ENCODE results near the gene EPHB6.

The EPHB6 gene

DNA sequence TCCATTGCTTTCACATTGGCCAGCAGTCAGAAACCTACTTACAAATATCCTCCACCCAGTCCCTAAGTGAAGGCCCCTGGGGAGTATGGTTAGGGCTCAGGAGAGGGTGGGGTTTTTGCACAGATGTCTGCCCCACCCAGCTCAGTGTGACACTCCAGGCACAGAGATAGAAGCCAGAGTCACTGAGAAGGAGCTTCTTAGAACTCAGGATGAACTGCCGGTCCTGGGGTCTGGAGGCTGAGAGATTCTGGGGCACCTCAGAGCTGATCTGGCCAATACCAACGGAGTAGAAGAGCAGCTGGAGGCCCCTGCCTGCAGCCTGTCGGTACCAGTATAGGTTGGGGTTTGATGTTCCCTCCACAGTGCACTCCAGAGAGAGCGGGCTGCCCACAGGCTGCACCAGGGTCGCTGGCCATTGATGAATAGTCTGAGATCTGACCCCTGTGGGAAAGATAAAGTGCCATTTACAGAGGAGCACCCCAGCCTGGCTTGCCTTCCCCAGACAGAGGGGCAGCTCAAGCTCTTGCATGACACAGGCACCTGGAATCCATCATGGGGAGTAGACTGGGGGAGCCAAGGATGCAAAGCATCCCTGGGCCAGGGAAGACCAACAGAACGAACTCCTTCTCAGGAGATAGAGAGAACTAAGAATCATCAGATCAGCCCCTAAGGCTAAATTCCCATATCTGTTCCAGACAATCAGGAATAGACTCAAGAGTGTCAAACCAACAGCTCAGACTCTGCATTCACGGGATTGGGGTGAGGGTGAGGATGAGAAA lies 42.2 kb upstream of the EPHB6 start:
- Histone ChIP-seq H3K27ac (ENCODE audit: low read depth, low read length) (no peak overlapping the region), H3K4me1 (ENCODE audit: control insufficient read depth, insufficient read depth, low read length, unreplicated experiment) (peaks cover 18% of the 10 kb centered on the region)

DNA sequence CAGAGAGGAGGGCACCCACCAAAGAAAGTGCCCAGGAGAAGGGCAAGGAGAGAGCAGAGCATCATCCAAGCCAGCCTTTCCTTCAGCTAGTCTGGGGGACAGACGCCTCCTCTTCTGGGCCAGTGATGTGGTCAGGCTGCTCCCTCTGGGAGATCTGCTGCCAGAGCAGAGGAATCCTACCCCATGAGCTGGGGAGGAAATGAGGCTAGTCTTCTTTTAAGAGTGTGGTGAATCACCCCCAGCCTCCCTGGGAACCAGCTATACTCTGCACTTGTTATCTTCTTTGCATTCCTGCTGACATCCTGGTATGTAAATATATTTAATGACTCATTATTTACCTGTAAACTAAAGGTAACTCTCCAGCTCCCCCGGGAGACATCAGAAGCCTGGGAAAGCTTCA lies 41.6 kb upstream of the EPHB6 start:
- Histone ChIP-seq H3K4me1 (ENCODE audit: control insufficient read depth, insufficient read depth, low read length, unreplicated experiment) (peaks cover 17% of the 10 kb centered on the region), H3K27ac (ENCODE audit: low read depth, low read length) (no peak overlapping the region), H2AFZ (ENCODE audit: low read length, unreplicated experiment) (no peak overlapping the region), H3K4me3 (ENCODE audit: low read depth, low read length) (no peak overlapping the region), H3K36me3 (ENCODE audit: insufficient read depth, low read length) (no peaks in the 10 kb centered on the region), H3K27me3 (ENCODE audit: insufficient read depth, low read length) (peaks cover 42% of the 10 kb centered on the region), H3K79me2 (ENCODE audit: control insufficient read depth, insufficient read depth, low read length, unreplicated experiment) (no peaks in the 10 kb centered on the region)

More for the DNA sequence above, 42.2 kb upstream of the EPHB6 start:
- H3K36me3 ChIP-seq (ENCODE audit: insufficient read depth, low read length): no peaks in the 10 kb centered on the region
- H3K79me2 ChIP-seq (ENCODE audit: control insufficient read depth, insufficient read depth, low read length, unreplicated experiment): no peaks in the 10 kb centered on the region
- no peak overlapping the region for H2AFZ ChIP-seq (ENCODE audit: low read length, unreplicated experiment)
- no peak overlapping the region for H3K4me3 ChIP-seq (ENCODE audit: low read depth, low read length)
- H3K27me3 ChIP-seq (ENCODE audit: insufficient read depth, low read length): peaks cover 36% of the 10 kb centered on the region

DNA sequence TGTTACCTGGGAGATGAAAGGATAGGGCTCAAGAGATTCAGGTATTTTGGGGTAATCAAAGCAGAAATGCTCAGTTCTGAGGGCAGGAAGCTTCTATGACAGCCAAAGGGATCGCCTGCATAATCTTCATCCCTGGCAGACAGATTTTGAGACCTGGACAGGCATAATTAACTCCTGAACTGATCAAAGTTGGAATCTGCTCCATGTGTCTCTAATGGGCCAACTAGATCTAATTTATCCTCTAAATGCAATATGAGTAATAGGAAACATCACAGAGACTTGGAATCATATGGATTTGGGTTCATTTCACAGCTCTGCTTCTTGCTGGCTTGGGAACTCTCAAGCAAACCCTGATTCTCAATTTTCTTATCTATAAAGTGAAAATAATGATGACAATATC lies 41.2 kb upstream of the EPHB6 start:
- peaks cover 12% of the 10 kb centered on the region for H3K4me1 ChIP-seq (ENCODE audit: control insufficient read depth, insufficient read depth, low read length, unreplicated experiment)
- no peaks in the 10 kb centered on the region for H3K36me3 ChIP-seq (ENCODE audit: insufficient read depth, low read length)
- H3K4me3 ChIP-seq (ENCODE audit: low read depth, low read length): no peak overlapping the region
- H3K27me3 ChIP-seq (ENCODE audit: insufficient read depth, low read length): peaks cover 47% of the 10 kb centered on the region
- no peak overlapping the region for H3K27ac ChIP-seq (ENCODE audit: low read depth, low read length)
- H3K79me2 ChIP-seq (ENCODE audit: control insufficient read depth, insufficient read depth, low read length, unreplicated experiment): no peaks in the 10 kb centered on the region
- H2AFZ ChIP-seq (ENCODE audit: low read length, unreplicated experiment): no peak overlapping the region

DNA sequence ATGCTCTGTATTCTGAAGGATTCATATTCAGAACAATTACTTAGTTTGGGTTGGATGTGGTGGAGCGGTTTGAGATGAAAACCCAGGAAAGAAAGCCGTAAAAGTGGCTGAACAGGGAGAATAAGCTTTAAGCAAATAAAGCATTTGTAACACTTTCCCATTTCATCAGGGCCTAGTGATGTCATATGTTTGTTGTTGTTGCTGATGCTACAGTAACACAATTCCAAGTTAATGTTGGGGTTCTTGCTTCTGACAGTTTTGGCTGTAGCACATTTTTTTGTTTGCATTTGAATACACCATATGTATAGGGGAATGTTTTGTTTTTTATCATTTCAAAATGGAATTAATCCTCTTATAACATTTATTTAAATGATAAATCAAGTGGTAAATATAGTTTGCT lies 40.4 kb upstream of the EPHB6 start:
- Histone ChIP-seq H3K4me3 (ENCODE audit: low read depth, low read length) (no peak overlapping the region), H3K4me1 (ENCODE audit: control insufficient read depth, insufficient read depth, low read length, unreplicated experiment) (peaks cover 9% of the 10 kb centered on the region), H3K27me3 (ENCODE audit: insufficient read depth, low read length) (peaks cover 54% of the 10 kb centered on the region), H3K27ac (ENCODE audit: low read depth, low read length) (no peak overlapping the region), H3K36me3 (ENCODE audit: insufficient read depth, low read length) (no peaks in the 10 kb centered on the region), H3K79me2 (ENCODE audit: control insufficient read depth, insufficient read depth, low read length, unreplicated experiment) (no peaks in the 10 kb centered on the region), H2AFZ (ENCODE audit: low read length, unreplicated experiment) (no peak overlapping the region)

DNA sequence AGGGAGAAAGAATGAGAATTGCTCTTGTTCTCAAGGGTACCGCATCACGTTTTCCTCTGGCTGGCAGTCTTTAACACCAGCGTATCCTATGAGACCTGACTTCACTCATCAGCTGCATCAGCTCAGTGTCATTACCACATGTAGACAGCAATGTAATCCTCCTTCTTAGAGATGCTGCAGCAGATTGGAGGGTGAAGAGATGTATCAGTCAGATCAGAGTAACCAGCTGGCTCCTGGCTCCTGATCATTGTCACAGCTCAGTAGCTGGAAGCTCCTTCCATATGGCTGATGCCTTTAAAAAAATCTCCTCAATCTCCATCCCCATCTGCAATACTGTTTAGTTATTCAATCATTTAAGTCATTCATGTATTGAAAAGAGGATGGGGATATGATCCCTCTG lies 39.7 kb upstream of the EPHB6 start:
- Histone ChIP-seq H3K4me1 (ENCODE audit: control insufficient read depth, insufficient read depth, low read length, unreplicated experiment) (peaks cover 9% of the 10 kb centered on the region), H3K4me3 (ENCODE audit: low read depth, low read length) (no peak overlapping the region), H3K79me2 (ENCODE audit: control insufficient read depth, insufficient read depth, low read length, unreplicated experiment) (no peaks in the 10 kb centered on the region), H2AFZ (ENCODE audit: low read length, unreplicated experiment) (no peak overlapping the region), H3K36me3 (ENCODE audit: insufficient read depth, low read length) (no peaks in the 10 kb centered on the region), H3K27me3 (ENCODE audit: insufficient read depth, low read length) (peaks cover 61% of the 10 kb centered on the region), H3K27ac (ENCODE audit: low read depth, low read length) (no peak overlapping the region)

DNA sequence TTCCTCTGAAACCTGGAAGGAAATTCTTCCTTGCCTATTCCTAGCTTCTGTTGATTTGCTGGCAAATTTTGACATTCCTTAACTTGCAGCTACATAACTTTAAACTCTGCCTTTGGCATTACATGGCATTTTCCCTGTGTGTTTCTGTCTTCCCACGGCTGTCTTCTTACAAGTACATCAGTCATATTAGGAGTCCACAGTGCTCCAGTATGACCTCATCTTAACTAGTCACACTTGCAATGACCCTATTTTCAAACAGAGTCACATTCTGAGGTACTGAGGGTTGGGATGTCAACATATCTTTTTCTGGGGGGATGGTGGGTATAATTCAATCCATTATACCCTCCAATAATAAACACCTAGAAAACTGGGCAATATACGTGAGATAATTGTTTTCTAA lies 37.4 kb upstream of the EPHB6 start:
- Histone ChIP-seq H3K27ac (ENCODE audit: low read depth, low read length) (no peak overlapping the region), H3K4me1 (ENCODE audit: control insufficient read depth, insufficient read depth, low read length, unreplicated experiment) (peaks cover 7% of the 10 kb centered on the region), H3K4me3 (ENCODE audit: low read depth, low read length) (no peak overlapping the region), H3K36me3 (ENCODE audit: insufficient read depth, low read length) (no peaks in the 10 kb centered on the region), H3K27me3 (ENCODE audit: insufficient read depth, low read length) (peaks cover 70% of the 10 kb centered on the region), H2AFZ (ENCODE audit: low read length, unreplicated experiment) (no peak overlapping the region), H3K79me2 (ENCODE audit: control insufficient read depth, insufficient read depth, low read length, unreplicated experiment) (no peaks in the 10 kb centered on the region)

DNA sequence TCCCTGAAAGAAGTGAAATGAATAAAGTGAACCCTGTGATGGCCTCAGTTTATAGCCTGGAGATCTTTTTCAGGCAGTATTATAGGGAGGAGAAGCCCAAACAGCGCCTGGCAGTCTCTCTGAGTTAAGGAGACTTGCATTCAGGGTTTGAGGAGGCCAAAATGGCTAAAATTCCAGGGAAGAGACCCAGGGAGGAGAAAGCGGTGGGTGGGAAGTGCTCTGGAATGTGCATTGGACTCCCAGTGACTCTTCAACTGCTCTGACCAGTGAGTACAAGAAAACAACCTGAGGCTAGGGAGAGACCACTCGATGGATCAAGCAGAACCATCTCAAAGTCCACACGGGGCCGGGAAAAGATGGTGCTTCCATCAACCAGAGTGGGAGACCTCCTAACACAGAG lies 35.3 kb upstream of the EPHB6 start:
- Histone ChIP-seq H3K4me3 (ENCODE audit: low read depth, low read length) (no peak overlapping the region), H3K27ac (ENCODE audit: low read depth, low read length) (no peak overlapping the region), H3K4me1 (ENCODE audit: control insufficient read depth, insufficient read depth, low read length, unreplicated experiment) (no peaks in the 10 kb centered on the region), H3K79me2 (ENCODE audit: control insufficient read depth, insufficient read depth, low read length, unreplicated experiment) (no peaks in the 10 kb centered on the region), H2AFZ (ENCODE audit: low read length, unreplicated experiment) (no peak overlapping the region), H3K36me3 (ENCODE audit: insufficient read depth, low read length) (no peaks in the 10 kb centered on the region), H3K27me3 (ENCODE audit: insufficient read depth, low read length) (peaks cover 83% of the 10 kb centered on the region)

DNA sequence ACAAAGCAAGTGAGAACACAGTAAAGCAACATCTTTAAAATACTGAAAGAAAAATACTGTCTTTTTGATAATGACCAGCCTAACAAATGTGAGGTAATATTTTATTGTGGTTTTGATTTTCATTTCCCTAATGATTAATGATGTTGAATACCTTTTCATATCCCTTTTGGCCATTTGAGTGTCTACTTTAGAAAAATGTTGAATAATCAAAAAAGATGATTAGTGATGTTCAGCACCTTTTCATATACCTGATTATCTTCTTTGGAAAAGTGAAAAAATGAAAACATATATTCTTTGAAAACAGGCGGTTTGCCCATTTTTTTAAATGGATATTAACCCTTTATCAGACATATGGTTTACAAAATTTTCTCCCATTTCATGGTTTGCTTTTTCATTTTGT lies 32.2 kb upstream of the EPHB6 start:
- no peak overlapping the region for H3K4me3 ChIP-seq (ENCODE audit: low read depth, low read length)
- H3K79me2 ChIP-seq (ENCODE audit: control insufficient read depth, insufficient read depth, low read length, unreplicated experiment): no peaks in the 10 kb centered on the region
- no peak overlapping the region for H2AFZ ChIP-seq (ENCODE audit: low read length, unreplicated experiment)
- H3K27me3 ChIP-seq (ENCODE audit: insufficient read depth, low read length): peaks cover 55% of the 10 kb centered on the region
- no peaks in the 10 kb centered on the region for H3K36me3 ChIP-seq (ENCODE audit: insufficient read depth, low read length)
- H3K27ac ChIP-seq (ENCODE audit: low read depth, low read length): no peak overlapping the region
- H3K4me1 ChIP-seq (ENCODE audit: control insufficient read depth, insufficient read depth, low read length, unreplicated experiment): no peaks in the 10 kb centered on the region

DNA sequence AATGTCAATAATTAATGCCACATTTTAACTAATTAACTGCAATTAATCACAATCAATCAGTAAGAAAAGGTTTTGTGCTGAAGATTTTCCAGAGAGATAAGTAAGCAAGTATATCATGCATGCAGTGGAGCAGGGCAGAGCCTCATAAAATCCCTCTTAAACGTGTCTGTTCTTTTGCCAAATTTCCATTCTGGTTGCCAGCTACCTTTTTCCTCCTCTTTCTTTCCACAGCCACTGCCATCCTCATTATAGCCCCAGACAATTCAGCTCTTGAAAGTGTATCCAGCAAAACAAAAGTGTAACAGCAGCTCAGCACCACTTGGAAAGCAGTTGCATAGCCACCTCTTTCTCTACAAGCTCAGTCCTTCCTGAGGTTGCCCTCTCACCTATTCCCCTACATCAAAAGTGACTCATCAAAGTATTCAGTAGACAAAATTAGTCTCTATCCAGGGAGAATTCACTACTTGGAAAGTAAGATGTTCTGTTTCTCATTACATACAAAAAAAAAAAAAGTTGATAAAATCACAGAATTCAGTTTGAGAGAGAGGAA lies 26.9 kb upstream of the EPHB6 start:
- H3K36me3 ChIP-seq (ENCODE audit: insufficient read depth, low read length): no peaks in the 10 kb centered on the region
- no peak overlapping the region for H3K27ac ChIP-seq (ENCODE audit: low read depth, low read length)
- H3K79me2 ChIP-seq (ENCODE audit: control insufficient read depth, insufficient read depth, low read length, unreplicated experiment): no peaks in the 10 kb centered on the region
- H3K4me1 ChIP-seq (ENCODE audit: control insufficient read depth, insufficient read depth, low read length, unreplicated experiment): no peaks in the 10 kb centered on the region
- no peak overlapping the region for H3K4me3 ChIP-seq (ENCODE audit: low read depth, low read length)
- peaks cover 15% of the 10 kb centered on the region for H3K27me3 ChIP-seq (ENCODE audit: insufficient read depth, low read length)
- no peak overlapping the region for H2AFZ ChIP-seq (ENCODE audit: low read length, unreplicated experiment)

DNA sequence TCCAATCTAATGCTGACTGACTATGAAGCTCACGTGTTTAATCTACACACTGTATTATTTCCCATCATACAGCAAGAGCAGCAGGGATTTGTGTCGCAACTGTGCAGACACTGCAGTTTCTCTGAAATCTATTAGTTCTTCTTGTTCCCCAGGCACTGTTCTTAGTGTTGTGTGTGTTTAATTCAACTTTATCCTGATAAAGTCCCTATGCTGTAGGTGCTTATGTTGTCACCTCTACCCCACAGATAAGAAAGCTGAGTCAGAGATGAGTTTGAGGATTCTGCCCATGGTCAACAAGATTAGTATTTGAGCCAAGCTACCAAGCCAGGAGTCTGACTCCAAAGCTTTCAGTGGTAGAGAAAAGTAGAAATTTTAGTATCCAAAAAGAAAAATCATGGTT lies 22.5 kb upstream of the EPHB6 start:
- Histone ChIP-seq H3K4me1 (ENCODE audit: control insufficient read depth, insufficient read depth, low read length, unreplicated experiment) (no peaks in the 10 kb centered on the region), H3K27ac (ENCODE audit: low read depth, low read length) (no peak overlapping the region), H2AFZ (ENCODE audit: low read length, unreplicated experiment) (no peak overlapping the region), H3K79me2 (ENCODE audit: control insufficient read depth, insufficient read depth, low read length, unreplicated experiment) (no peaks in the 10 kb centered on the region), H3K4me3 (ENCODE audit: low read depth, low read length) (no peak overlapping the region), H3K36me3 (ENCODE audit: insufficient read depth, low read length) (no peaks in the 10 kb centered on the region), H3K27me3 (ENCODE audit: insufficient read depth, low read length) (no peaks in the 10 kb centered on the region)
